ENCODE measurements around the gene SCYL1. TPM values are rescaled to one million over a fixed set of nuclear protein-coding genes. Genes with fewer than 3 reads are reported as not detected.

Gene SCYL1
- total RNA-seq, 1 donor from 2014 or later: 79.4 TPM

GRCh38 chr11:65497141-65498041 lies 27.5 kb upstream of the SCYL1 start:
- TF ChIP-seq CTCF (conservative IDR thresholded peaks at IDR 0.05): no peak
- no peak overlapping the region for H3K4me3 Mint-ChIP-seq
- H3K27ac Mint-ChIP-seq: no peak overlapping the region

GRCh38 chr11:65498042-65498726 lies 26.7 kb upstream of the SCYL1 start:
- Mint-ChIP-seq H3K9me3 (no peaks in the 10 kb centered on the region), H3K36me3 (no peaks in the 10 kb centered on the region), H3K4me3 (no peak overlapping the region)

More at GRCh38 chr11:65497141-65498041, 27.5 kb upstream of the SCYL1 start:
- peak; percentile 99 for DNase-seq (ENCODE audit: extremely low spot score, unreplicated experiment)
- H3K36me3 Mint-ChIP-seq: no peaks in the 10 kb centered on the region
- peaks cover 9% of the 10 kb centered on the region for H3K27me3 Mint-ChIP-seq
- H3K9me3 Mint-ChIP-seq: no peaks in the 10 kb centered on the region
- peaks cover 34% of the 10 kb centered on the region for H3K4me1 Mint-ChIP-seq (ENCODE audit: unreplicated experiment)

GRCh38 chr11:65498727-65498976 lies 26.2 kb upstream of the SCYL1 start:
- Mint-ChIP-seq H3K27ac (no peak overlapping the region), H3K4me3 (no peak overlapping the region), H3K9me3 (no peaks in the 10 kb centered on the region), H3K36me3 (peaks cover 4% of the 10 kb centered on the region), H3K4me1 (ENCODE audit: unreplicated experiment) (peaks cover 25% of the 10 kb centered on the region), H3K27me3 (peaks cover 17% of the 10 kb centered on the region)
- no peak for DNase-seq (ENCODE audit: extremely low spot score, unreplicated experiment)
- no peak for TF ChIP-seq CTCF (conservative IDR thresholded peaks at IDR 0.05)

More at GRCh38 chr11:65498042-65498726, 26.7 kb upstream of the SCYL1 start:
- H3K27ac Mint-ChIP-seq: no peak overlapping the region
- peaks cover 14% of the 10 kb centered on the region for H3K27me3 Mint-ChIP-seq
- TF ChIP-seq CTCF (conservative IDR thresholded peaks at IDR 0.05): no peak
- no peak for DNase-seq (ENCODE audit: extremely low spot score, unreplicated experiment)
- H3K4me1 Mint-ChIP-seq (ENCODE audit: unreplicated experiment): peaks cover 26% of the 10 kb centered on the region

GRCh38 chr11:65498977-65499712 lies 25.7 kb upstream of the SCYL1 start, which contains the start of gene MALAT1:
MALAT1 (plus strand) TSS chr11:65499045.
- DNase-seq (ENCODE audit: extremely low spot score, unreplicated experiment): peak; percentile 94
- H3K9me3 Mint-ChIP-seq: no peaks in the 10 kb centered on the region
- peaks cover 9% of the 10 kb centered on the region for H3K36me3 Mint-ChIP-seq
- no peak for TF ChIP-seq CTCF (conservative IDR thresholded peaks at IDR 0.05)
- H3K4me1 Mint-ChIP-seq (ENCODE audit: unreplicated experiment): peaks cover 27% of the 10 kb centered on the region
- no peak within 1 kb of the TSS for H3K4me3 Mint-ChIP-seq
- no peak within 1 kb of the TSS for H3K27ac Mint-ChIP-seq
- H3K27me3 Mint-ChIP-seq: peaks cover 18% of the 10 kb centered on the region

- TF ChIP-seq CTCF (conservative IDR thresholded peaks at IDR 0.05): no peak
- H3K27ac Mint-ChIP-seq: no peak overlapping the region
- H3K9me3 Mint-ChIP-seq: no peaks in the 10 kb centered on the region
- H3K36me3 Mint-ChIP-seq: peaks cover 16% of the 10 kb centered on the region
- peaks cover 24% of the 10 kb centered on the region for H3K27me3 Mint-ChIP-seq
- DNase-seq (ENCODE audit: extremely low spot score, unreplicated experiment): no peak
- no peak overlapping the region for H3K4me3 Mint-ChIP-seq
- peaks cover 28% of the 10 kb centered on the region for H3K4me1 Mint-ChIP-seq (ENCODE audit: unreplicated experiment)
Observed at GRCh38 chr11:65499713-65500386, 25.0 kb upstream of the SCYL1 start.

Measured in type B pancreatic cell (in vitro differentiated cells).